Measurements from ENCODE around the gene DDX49. TPM values are rescaled to one million over a fixed set of nuclear protein-coding genes. Genes with fewer than 3 reads are reported as not detected.

The DDX49 gene
- total and polyA plus RNA-seq, 9 of the 15 experiments (the other 6 are each of a cell fraction or from before 2014, with no cell fraction given) = 1.1 to 113 (median 45.7) TPM

GRCh38 chr19:18921593-18921992 is 2.1 kb downstream of the DDX49 start:
- 97% methylated on average over 12 of the region's 17 CpGs for WGBS (ENCODE audit: insufficient coverage, low coverage, missing lambda C conversion rate)

More at GRCh38 chr19:18921593-18921992, 2.1 kb downstream of the DDX49 start:
- ATAC-seq = no peak
- H3K4me1 ChIP-seq (replicated peaks in 1 of 2; ENCODE audit: control insufficient read depth in 2 of 2, insufficient read depth in 2 of 2, low read length in 2 of 2) = peaks cover 8 to 23% of the 10 kb centered on the region in 2 experiments; a peak in 4 of 5 replicates
- H3K36me3 ChIP-seq (ENCODE audit: control insufficient read depth, insufficient read depth, low read length) = peaks cover 58% of the 10 kb centered on the region; the same call in 2 of the 3 replicates
- no peak overlapping the region for H3K4me2 ChIP-seq (ENCODE audit: insufficient read depth, low read length)
- H4K20me1 ChIP-seq (replicated peaks; ENCODE audit: control insufficient read depth, insufficient read depth, low read length) = peaks cover 4% of the 10 kb centered on the region; the same call in 1 of the 2 replicates
- H2AFZ ChIP-seq (ENCODE audit: low read depth, low read length) = no peak overlapping the region
- ChIA-PET POLR2A (interaction anchor here (0.6 to 0.7 kb wide), 2 partner anchors 48 to 181 kb away, joined by 3 read pairs; no protein-coding TSS in a partner anchor), CTCF (ENCODE audit: low intra/inter-chr PET ratio) (no interaction called here)
- intact Hi-C loops (cut with micrococcal nuclease) (no loop called here), in situ Hi-C loops (cut with MboI) (no loop called here)
- TF ChIP-seq RBFOX2 (IDR thresholded peaks at IDR 0.05; ENCODE audit: low read depth, low read length) = peak; percentile 27; the same call in 1 of the 2 replicates
- TF ChIP-seq USF2 (CRISPR knock-in tag; IDR thresholded peaks at IDR 0.05) = no peak
- H3K9me3 ChIP-seq (replicated peaks; ENCODE audit: control insufficient read depth, insufficient read depth, low read depth, low read length) = no peaks in the 10 kb centered on the region
- BruUV-seq (replicated peaks) = no TSS peak
- no peaks in the 10 kb centered on the region for H3K27me3 ChIP-seq (ENCODE audit: control insufficient read depth in 2 of 2, insufficient read depth in 2 of 2, low read length in 2 of 2)
- H3K9ac ChIP-seq (ENCODE audit: insufficient read depth in 1 of 2, low read depth in 2 of 2, low read length in 2 of 2) = peak overlapping the region in 1 of 2 experiments; percentile 73; a peak in 1 of 4 replicates
- no peaks in the 10 kb centered on the region for H3K9me1 ChIP-seq (ENCODE audit: control insufficient read depth, insufficient read depth, low read length)
- H3K27ac ChIP-seq (ENCODE audit: extremely low read depth, low read depth, low read length) = no peak overlapping the region
- no peak overlapping the region for H3K4me3 ChIP-seq
- no peak for DNase-seq (ENCODE audit: extremely low read depth in 1 of 4, low spot score in 3 of 4)
- no peak for FAIRE-seq
- H3K79me2 ChIP-seq (ENCODE audit: control insufficient read depth, insufficient read depth, low read length) = peaks cover 46% of the 10 kb centered on the region

All from K562 (cell line).